GM21447 (cell line): ENCODE results near the gene SLC25A43.
"Not testable (repeated sequence)": the region's sequence is repeated elsewhere in the genome, so short reads cannot be mapped to it uniquely, and the experiment has no call there.

Experiments
- ATAC-seq: cut with Tn5 transposase; IDR thresholded peaks from one replicate; pipeline ENCODE4 v1.9.1; 2021; ENCODE audit not compliant: unreplicated experiment

The SLC25A43 gene

DNA sequence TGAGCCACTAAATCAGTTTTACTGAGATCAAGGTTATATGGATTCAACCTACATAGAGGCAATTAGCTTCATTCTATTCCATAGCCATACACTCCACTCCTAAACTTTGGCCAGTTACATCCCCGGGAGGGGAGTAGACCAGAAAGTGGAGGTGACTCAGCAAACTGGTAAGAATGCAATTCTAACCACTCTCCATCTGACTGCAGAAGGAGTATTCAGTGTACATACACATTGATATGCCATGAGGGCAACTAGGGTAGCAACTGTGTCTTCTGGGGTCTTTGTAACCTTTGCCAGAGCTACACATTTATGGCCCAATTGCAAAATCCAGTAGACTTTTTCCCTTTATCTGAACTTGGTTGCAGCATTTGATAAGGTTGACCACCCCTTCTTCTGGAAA lies 7.6 kb downstream of the SLC25A43 start:
- ATAC-seq = no peak

DNA sequence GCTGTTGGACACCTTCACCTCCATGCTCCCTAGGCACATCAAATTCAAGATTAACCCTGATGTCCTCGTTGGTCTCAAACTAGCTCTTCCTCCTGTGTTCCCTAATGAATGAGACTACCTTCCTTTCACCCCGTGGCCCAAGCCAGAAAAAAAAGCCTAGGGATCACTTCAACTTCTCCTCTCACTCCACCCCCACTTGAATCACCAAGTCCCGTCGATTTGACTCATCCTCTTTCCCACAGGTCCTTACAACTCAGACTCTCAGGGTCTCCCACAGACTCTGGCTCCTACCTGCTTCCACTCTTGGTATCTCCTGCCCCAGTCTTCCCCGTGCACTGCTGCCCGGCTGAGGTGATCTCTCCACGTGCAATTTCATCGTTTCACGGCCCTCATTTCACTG lies 8.5 kb downstream of the SLC25A43 start:
- ATAC-seq = no peak

DNA sequence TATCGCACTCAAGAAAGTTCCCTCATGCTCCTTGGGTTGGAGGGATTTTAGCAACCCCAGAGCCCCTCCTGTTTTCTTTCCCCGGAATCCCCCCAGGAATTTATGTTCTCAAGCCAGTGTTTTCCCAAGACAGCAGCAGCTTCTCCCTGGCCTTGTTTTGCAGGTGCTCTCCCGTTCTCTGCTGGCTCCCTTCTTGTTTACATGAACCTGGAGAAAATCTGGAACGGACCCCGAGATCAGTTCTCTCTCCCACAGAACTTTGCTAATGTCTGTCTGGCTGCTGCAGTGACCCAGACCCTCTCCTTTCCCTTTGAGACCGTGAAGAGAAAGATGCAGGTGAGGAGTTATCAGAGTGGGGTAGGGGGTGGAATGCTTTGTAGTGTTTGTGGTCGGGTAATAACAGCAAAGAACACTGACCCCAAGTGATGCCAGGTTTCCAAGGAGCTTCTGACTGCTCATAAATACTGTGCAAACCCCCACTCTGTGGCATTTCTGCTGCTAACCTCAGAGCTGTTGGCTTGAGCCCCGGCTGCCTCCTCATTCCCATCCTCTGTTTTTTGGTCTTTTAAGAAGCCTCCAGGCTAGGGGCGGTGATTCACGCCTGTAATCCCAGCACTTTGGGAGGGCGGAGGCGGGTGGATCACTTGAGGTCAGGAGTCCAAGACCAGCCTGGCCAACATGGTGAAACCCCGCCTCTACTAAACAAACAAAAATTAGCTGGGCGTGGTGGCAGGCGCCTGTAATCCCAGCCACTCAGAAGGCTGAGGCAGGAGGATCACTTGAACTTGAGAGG lies 11.1 kb downstream of the SLC25A43 start:
- no peak for ATAC-seq

DNA sequence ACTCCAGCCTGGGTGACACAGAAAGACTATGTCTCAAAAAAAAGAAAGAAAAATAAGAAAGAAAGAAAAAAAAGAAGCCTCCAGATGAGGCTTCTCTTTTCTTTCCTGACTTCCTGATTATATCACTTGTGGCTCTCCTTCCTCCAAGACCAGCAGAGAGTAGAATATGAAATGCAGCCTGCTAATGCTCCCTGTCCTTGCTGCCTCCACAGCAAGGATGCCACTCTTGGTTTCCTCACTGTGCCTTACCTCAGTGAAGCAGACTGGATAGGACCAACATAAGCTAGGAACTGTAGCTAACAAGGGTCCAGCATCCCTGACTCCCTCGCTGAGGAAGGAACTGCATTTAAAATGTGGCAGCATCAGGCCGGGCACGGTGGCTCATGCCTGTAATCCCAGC lies 11.7 kb downstream of the SLC25A43 start:
- no peak for ATAC-seq

DNA sequence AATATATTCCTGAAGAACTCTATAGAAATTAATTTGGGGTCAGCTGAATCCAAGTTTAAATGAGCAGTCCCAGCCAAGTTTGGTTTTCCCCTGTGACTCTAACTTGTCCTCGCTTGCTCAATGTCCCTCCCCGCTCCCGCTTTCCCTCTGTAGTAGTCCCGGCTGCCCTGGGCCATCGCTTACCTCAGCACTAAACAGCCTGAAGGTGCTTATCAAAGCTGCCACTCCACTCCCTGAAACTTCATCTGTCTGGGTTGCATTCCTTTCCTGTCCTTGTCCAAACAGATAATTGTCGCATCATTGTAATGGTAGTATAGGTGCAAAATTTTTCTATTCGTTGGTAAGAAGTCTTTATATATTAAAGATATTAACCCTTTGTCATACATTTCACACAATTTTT lies 12.8 kb downstream of the SLC25A43 start:
- ATAC-seq = no peak

DNA sequence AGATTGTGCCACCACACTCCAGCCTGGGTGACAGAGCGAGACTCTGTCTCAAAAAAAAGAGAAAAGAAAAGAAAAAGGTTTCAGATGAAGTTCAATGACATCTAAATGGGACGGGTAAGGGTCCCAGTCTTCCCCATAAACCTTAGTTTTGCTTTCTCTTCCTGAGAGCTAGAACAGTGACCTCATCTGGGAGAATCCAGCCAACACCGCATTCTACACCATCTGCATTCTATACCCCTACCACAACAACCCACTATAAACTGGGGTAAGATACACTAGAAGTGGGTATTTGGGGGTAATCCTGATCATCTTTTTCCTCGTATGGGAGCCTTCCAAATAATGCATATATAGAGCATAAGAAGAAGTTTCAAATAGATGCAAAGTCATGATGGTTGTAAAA lies 18.2 kb downstream of the SLC25A43 start:
- ATAC-seq = no peak

DNA sequence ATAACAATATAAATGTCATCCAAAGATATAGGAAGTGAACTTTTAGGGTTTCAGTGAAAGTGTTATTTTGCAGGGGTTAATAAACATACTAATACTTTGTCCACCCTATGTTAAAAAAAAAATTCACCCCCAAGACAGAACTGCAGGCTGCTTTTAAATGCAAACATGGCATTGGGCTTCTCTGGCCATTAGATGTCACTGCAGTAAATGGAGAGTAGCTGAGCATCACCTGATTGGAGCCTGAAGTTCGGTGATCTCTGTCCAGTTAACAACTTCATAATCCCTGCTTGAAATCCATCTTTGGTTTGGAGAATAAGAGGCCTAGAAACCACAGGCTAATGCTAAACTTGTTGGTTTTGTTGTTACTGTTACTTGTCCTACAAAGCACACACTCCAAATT lies 18.7 kb downstream of the SLC25A43 start:
- no peak for ATAC-seq

DNA sequence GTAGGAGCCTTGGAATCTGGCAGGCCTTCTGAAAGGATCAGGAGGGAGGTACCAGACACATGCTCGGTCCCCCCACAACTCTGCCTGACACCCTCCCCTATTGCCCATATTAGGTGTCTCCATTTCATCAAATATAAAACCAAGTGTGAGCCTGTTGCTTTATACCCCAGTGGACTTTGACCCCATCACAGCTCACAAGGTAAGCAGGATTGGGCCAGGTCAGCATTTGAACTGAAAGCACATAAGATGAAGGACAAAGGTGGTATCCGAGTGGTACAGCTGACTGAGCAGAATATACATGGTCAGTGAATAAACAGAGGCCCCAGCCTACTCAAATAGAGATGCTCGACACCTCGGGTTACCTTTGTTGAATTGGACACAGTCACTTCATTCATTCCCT lies 20.0 kb downstream of the SLC25A43 start:
- no peak for ATAC-seq

DNA sequence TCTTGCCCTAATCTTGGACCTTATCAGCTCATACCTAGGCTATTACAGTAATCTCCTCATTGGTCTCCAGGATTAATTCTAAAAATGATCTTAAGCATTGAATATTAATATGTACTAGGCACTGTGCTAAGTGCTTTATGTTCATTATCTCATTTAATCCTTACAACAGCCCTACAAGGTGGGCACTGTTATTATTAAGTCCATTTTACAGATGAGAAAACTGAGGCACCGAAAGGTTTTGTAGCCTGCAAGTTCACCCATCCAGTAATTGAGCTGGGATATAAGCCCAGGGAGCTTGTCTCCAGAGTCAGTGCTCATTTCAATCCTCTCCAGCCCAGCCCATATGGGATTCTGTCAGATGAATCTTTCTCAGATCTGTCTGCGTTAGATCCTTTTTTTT lies 20.8 kb downstream of the SLC25A43 start:
- ATAC-seq = no peak

DNA sequence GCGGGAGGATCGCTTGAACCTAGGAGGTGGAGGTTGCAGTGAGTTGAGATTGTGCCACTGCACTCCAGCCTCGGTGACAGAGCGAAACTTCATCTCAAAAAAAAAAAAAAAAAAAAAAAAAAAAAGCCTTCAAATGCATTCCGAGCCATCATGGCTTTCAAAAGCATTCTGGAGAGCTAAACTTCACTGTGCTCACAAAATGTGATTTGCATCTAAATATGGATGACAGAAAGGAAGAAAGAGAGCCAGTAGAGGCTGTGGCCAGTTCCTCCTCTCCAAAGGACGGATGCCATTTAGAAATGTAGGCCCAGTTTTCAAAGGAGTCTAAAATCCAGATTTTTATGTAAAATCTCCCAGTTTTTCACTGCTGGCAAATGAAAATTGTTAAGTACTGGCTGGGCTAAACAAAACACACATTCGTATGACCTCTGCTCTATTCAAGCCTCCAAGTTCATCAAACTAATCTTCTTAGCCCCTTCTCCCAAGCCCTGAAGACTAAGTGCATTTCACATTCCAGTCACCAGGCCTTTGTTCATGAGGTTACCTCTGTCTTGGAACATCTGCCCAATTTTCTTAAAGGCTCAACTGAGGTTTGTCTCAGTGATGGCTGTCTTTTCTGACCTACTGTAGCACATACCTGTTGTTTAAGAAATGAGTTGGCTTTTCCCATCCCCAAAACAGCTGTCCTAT lies 22.0 kb downstream of the SLC25A43 start:
- ATAC-seq = no peak

DNA sequence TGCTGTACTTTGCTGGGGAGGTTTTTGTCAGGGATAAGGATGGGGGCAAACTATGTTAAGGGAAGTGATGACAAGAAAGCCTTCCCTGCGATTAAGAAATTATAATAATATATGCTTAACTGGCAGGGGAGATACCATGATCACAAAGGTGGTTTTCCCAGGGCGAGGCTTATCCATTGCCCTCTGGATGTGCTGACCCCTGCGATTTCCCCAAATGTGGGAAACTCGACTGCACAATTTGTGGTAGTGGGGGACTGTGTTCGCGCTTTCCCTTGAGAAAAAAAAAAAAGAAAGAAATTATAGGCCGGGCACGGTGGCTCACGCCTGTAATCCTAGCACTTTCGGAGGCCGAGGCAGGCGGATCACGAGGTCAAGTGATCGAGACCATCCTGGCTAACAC lies 24.5 kb downstream of the SLC25A43 start:
- no peak for ATAC-seq

DNA sequence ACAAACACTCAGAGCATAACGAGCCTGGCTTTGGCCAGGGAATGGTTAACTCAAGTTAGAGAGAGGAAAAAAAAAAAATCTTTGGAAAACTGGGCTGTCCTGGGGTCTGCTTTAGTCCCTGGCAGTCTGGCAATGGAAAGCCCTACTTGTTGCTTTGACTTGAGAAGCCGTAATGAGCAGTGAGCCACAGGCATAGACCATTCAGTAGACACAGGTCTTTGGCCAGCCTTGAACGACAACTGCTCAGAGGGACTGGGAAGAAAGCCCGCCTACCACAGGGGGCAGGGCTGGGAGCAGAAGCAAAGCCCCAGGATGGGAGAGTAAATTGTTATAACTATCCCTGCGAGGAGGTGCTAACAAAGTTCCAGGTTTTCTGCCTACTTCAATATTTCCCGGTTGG lies 25.9 kb downstream of the SLC25A43 start:
- ATAC-seq = no peak

DNA sequence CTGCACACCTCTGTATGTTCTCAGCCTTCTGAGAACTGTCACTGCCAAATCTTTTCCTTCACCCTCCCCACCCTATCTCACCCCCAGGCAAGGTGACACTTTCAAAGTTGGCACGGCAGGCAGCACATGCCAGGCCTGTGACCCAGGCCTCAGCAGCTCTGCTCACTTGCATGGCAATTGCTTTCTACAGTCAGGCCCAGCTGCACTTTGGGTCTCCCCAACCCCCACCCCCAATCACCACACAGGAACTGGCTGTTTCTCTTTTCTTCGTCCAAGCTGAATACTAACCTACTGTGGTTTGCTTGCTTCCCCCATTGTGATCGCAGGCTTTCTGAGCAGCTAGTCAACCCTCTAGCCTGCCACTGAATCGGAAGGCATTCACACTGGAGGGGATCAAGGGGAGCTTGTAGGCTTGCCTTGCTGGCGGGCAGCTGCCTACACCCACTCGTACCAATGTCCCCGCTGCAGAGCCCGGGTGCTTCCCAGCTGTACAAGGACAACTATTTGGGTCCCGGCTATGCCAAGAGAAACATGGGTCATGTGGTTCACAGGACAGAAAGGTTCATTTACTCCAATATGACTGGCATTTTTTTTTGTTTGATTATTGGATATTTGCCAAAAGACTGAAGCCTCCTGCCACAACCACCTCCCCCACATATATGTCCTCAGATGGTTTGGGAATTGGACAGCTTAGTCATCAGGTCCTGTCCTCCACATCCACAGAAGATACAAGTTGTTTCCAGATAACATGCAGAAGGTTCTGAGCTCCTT lies 28.1 kb downstream of the SLC25A43 start:
- ATAC-seq = peak; percentile 89

DNA sequence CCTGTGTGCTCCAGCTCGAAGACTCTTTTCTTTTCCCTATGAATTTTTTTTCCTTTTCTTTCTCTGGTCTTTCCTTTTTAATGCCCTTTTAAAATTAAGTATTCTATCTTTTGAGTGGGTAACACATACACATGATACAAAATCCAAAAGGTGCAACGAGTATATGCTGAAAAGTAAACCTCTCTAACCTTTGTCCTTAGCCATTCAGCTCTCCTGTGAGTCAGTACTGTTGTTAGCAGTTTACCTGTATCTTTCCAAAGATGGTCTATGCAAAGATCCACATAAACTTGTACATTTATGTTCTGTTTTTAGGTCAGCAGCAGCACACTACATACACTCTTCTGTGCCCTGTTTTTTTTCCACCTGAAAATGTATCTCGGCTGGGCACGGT lies 28.7 kb downstream of the SLC25A43 start:
- ATAC-seq = no peak

DNA sequence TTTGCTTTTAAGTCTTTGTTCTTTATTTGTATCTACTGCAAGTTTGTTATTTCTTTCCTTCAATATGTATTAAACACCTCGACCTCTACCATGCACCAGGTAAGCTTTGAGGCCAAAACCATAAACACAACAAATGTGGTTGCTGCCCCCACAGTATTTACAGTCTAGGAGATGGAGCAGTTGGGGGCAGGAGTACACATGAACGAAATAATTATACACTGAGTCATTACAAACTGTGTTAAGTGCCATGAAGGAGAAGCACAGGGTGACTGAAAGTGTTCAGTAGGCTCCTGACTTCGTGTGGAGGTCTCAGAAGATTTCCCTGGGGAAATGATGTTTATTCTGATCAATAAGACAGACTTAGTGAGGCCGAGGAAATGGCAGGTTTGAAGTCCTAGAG lies 30.3 kb downstream of the SLC25A43 start:
- ATAC-seq = no peak

DNA sequence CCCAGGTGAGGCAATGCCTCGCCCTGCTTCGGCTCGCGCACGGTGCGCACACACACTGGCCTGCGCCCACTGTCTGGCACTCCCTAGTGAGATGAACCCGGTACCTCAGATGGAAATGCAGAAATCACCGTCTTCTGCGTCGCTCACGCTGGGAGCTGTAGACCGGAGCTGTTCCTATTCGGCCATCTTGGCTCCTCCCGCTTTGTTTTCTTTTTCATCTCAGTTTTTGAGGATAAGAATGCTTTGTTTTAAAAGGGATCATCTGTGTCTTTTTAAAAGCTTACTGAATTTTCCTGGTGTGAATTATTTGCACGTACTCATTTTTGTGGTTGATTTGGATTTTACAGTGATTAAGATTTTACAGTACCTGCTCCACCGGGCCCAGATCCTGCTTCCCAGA lies 42.2 kb downstream of the SLC25A43 start:
- ATAC-seq = not testable (repeated sequence)

DNA sequence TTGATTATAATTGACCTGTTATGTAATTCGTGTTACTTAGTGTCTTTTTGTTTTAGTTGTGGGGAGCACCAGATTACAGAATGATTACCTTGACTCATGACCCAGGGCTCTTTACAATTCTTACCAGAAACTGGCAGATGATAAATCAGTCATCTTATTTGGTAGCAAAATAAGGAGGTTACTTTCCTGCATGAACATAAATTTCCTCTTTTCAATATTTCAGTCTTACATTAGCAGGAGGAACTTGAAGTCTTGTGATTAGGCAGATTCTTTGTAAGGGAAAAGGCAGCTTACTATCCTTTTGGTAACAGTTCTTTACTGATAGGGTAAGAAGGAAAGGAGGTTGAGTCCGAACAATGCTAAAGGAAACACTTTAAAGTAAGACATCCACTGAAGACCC lies 43.1 kb downstream of the SLC25A43 start:
- ATAC-seq = no peak

DNA sequence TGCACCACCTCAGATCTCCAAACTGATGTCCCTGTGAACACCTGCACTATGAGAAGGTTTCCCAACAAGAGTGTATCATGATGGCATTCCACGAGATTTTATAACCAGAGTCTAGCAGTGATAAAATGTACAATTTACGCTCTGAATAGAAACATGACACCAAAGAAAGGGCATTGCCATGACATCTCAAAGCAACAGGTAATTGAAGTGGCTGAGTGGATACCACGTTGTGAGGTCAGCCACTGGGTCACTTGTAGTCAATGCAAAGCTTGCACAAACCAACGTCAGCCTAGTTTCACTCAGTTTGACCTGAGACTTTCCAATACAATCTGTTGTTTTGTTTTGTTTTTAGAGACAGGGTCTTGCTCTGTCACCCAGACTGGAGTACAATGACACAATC lies 54.1 kb downstream of the SLC25A43 start:
- ATAC-seq = no peak

DNA sequence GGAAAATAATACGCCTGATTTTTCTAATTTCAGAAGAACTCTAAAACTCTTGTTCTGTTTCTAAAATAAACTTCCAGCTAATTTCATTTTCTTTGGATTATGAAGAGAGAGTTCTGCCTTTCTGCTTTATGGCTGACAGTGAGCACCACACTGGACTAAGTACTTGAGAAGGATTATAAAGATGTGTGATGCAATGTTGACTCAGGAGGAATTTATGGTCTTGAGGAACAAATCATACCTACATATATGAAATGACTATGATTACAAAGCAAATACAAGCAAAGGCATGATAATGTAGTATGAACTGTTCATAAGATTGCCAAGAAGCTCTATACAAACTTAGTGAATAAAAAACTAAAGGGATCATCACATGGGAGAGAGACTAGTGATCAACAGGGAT lies 56.1 kb downstream of the SLC25A43 start:
- ATAC-seq = no peak

DNA sequence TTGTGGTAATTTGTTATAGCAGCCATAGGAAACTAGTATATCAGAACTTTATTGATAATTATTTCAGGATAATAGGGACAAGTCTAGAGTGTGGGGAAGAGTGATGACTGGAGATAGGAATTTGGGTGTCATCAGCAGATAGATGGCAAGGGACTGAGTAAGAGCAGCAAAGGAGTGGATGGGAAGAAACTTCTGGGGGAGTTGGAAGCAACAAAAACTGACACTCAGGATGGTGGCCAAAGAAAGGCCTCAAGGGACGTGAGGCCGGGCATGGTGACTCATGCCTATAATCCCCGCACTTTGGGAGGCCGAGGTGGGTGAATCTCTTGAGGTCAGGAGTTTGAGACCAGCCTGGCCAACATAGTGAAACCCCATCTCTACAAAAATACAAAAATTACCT lies 60.0 kb downstream of the SLC25A43 start:
- no peak for ATAC-seq

DNA sequence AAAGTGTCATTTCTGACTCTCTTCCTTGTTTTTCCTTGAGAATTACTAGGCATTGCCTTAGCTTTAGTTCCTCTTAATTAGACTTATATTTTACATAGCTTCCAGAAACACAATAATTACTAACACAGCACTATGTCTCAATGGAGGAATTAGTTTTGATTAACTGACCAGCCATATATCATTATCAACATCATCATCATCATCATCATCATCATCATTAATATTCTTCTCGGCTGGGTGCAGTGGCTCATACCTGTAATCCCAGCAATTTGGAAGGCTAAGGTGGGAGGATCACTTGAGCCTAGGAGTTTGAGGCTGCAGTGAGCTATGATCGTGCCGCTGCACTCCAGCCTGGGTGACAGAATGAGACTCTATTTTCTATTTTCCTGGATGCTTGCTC lies 66.4 kb downstream of the SLC25A43 start:
- ATAC-seq = no peak

DNA sequence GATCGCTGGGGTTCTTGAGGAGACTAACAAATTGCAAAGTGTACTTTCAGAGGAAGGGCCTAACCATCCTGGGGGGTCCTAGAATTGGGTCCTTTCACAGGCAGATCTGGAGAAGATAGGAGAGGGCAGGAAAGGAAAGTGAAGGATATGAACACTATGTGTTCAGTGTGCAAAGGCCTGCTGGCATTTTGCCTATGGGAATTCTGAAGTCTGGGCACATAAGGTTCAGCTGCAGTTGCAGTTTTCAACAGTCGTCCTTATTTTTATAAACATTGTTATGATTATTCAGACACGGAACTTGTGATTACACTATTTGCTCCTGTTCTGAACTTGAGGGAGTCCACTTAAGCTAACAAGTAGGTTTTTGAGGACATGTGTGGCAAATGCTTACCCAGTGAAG lies 67.8 kb downstream of the SLC25A43 start:
- ATAC-seq = no peak
